GM18519 (cell line): ENCODE measurements around the gene NEURL1B.
"Not testable (repeated sequence)": the region's sequence is repeated elsewhere in the genome, so short reads cannot be mapped to it uniquely, and the experiment has no call there.

Source experiments
- ATAC-seq: cut with Tn5 transposase; IDR thresholded peaks from one replicate; pipeline ENCODE4 v1.9.1; 2021; ENCODE audit warnings: mild to moderate bottlenecking, moderate library complexity; ENCODE audit not compliant: unreplicated experiment, low FRiP score

The NEURL1B gene

GRCh38 chr5:172672681-172673080, 31.6 kb downstream of the NEURL1B start:
- no peak for ATAC-seq

GRCh38 chr5:172674155-172674554, 33.1 kb downstream of the NEURL1B start:
- ATAC-seq, result no peak

- no peak for ATAC-seq
Measured at GRCh38 chr5:172676914-172677475, 35.9 kb downstream of the NEURL1B start.

- not testable (repeated sequence) for ATAC-seq
Measured at GRCh38 chr5:172678362-172678874, 37.4 kb downstream of the NEURL1B start.

DNA sequence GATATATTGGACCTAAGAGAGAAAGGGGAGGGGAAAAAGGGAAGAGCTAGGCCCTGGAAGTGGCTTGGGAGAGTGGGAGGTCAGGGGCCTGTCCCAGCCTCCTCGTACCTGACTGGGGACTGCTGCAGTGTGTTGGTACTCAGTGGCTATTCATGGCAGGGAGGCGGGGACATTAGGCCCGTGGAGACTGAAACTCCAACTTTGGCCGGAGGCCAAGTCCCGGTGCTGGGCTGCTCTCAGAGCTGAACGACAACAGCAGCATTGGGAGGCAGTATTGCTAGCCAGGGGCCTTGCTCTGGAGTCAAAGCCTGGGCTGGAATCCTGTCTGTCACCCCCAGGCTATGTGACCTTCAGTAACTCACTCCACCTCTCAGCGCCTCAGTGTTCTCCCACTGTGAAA, 37.8 kb downstream of the NEURL1B start:
- no peak for ATAC-seq

DNA sequence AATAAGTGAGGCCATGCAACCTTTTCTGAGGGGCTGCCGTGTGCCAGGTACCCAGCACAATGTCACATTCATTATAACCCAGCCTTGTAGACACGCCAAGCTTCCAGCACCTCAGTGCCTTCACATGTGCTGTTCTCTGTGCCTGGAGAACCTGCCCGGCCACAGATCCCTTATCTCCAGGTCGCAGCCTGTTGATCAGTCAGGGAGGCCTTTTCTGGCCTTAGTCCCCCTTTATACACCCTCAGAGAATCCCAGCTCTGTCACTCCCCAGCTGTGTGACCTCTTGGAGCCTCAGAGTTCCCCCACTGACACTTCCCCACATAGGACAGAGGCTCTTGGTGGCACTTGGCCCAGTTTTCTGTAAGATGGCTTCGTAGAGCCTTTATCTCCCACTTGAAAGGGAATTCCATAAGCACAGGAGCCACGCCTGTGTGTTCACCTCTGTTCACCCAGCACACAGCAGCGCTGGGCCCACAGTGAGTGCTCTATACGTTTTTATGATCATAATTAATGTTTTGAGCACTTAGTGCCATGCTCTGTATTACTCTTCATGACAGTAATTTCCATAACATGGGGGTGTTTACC, 38.7 kb downstream of the NEURL1B start:
- no peak for ATAC-seq

DNA sequence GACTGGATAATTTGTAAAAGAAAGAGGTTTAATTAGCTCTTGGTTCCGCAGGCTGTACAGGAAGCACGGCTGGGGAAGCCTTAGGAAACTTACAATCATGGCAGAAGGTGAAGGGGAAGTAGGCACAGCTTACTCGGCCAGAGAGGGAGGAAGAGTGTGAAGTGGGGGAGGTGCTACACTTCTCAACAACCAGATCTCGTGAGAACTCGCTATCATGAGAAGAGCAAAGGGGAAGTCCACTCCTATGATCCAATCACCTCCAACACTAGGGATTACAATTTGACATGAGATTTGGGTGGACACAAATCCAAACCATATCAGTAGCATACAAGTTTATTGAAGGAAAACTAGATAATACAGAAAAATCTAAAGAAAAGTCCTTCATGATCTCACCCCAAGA, 39.9 kb downstream of the NEURL1B start:
- ATAC-seq, result no peak

DNA sequence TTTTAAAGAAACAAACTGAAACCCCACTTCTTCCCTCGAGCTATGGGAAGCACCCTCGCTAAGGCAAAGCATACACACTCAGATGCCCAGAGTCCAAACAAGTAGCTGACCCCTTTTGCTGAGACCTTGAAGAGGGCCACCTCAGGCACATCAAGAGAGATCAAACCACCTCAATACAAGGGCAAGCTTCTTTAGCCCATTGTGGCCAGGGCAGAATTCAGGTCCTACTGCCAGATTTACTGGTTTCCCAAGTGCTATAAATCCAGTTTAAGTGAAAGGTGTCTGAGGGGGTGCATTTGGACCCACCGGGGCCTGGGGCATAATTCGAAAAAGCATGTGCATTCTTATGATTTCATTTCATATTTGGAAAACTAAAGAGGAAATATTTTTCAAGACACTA, 40.4 kb downstream of the NEURL1B start:
- no peak for ATAC-seq

GRCh38 chr5:172683264-172683644, 42.2 kb downstream of the NEURL1B start:
- ATAC-seq, result no peak

DNA sequence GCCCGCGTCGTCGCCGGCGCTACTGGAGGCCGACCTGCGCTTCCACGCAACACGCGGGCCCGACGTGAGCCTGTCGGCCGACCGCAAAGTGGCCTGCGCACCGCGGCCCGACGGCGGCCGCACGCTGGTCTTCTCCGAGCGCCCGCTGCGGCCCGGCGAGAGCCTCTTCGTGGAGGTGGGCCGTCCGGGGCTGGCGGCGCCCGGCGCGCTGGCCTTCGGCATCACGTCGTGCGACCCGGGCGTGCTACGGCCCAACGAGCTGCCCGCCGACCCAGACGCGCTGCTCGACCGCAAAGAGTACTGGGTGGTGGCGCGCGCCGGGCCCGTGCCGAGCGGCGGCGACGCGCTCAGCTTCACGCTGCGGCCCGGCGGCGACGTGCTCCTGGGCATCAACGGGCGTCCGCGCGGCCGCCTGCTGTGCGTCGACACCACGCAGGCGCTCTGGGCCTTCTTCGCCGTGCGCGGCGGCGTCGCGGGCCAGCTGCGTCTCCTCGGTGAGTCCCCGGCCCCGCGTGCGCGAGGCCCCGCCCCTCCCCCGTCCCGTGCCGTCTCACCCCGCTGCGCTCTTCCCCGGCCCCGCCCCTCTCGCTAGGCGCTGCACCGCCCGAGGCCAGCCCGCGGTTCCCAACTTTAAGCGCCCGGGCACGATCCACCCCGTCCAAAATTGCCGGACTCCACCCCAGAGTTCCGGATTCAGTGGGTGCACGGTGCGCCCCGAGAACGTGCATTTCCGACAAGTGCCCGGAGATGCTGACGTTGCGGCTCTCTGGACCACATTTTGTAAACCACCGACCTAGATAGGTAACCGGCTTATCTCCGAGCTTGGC, 42.8 kb downstream of the NEURL1B start:
- no peak for ATAC-seq

DNA sequence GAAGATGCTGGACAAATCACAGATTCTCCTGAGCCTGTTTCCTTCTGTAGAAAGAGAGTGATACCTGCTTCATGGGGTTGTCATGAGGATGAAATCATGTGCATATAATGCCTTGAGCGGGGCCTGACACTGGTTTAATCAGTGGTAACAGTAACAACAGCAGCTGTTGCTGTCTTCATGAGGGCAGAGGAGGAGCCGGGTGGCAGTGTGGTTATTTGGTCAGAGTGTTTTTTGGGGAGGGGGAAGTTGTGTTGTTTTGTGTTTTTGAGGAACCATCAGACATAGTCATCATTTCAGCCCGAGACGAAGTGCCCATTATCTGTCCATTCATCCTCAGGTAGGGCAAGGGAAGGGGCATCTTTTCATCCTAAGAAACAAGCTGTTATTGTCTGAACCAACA, 44.0 kb downstream of the NEURL1B start:
- ATAC-seq, result no peak

DNA sequence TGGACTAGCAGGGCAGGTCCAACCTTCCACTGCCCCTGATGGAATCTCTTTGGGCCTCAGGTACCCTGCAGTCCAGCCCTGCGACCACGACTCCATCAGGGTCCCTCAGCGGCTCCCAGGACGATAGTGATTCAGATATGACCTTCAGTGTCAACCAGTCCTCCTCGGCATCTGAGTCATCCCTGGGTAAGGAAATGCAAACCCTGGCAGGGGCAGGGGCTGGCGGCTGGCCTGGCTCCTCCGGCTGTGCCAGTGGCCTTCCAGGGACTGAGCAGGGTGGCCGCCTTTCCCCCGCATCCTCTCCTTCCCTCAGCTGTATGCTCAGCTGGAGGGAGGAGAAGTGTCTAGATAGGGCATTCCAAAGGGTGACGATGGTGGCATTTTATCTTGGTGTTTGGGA, 45.0 kb downstream of the NEURL1B start:
- ATAC-seq, result no peak

DNA sequence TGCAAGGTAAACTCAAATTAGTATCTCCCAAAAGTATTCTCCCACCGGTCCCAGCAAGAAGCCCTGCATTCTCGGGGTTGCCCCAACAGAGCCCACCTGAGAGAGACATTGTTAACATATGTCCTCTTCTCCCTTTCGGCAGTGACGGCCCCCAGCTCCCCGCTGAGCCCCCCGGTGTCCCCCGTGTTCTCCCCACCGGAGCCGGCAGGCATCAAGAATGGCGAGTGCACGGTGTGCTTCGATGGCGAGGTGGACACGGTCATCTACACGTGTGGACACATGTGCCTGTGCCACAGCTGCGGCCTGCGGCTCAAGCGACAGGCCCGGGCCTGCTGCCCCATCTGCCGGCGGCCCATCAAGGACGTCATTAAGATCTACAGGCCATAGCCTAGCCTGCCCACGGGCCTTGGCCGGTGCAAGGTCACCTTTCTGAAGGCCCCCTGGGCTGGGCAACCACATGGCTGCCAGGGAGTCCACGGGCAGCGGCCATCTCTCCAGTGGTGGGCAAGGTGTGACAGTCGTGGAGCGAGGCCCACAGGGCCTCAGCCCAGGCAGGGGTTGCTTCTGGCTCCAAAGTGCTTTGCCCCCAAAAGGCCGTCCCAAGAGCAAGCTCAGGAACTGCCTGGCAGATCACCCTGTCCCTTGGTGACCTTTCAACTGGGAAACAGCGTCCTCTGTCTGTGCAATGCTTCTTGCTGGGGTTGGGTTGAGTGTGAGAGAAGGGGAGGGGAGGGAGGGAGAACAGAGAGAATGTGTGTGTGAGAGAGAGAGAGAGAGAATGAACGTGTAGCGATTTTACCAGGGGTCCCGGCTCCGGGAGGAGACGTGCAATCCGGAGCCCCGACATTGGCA, 45.7 kb downstream of the NEURL1B start:
- no peak for ATAC-seq

DNA sequence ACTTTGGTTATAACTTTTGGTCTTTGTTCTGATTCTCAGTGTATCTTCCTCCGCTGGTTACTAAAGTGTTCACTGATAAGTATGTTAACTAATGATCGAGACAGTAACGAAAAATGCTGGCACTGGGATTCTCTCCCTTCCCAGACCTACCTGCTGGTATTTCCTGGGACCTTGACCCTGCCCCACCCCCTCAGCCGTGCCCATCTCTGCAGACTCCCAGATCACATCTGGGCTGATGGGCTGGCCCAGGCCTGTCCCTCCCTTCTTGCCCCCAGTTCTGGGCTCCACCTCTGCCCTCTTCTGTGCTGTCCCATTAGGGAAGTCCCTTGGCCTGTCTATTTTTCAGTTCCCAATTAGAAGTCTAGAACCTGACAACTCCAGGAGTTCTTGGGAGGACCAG, 46.9 kb downstream of the NEURL1B start:
- ATAC-seq, result no peak

- no peak for ATAC-seq
Measured at GRCh38 chr5:172688349-172689217, 47.5 kb downstream of the NEURL1B start.

DNA sequence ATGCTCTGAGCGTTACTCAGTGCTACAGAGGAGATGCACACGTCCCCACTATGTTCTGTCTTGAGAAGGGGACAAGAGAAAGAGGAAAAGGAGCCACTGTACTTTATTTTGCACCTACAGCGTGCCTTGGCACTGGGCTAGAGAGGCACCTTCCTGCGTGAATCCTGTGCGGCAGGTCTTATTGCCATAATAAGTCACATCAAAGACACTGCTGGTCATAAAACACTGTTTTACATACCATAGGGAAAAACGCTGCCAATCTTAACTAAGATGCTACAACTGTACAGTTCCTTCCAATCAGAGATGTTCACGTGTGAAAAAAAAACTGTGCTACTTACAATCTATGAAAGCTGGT, 48.1 kb downstream of the NEURL1B start:
- no peak for ATAC-seq

- ATAC-seq, result no peak
Measured at GRCh38 chr5:172689801-172690200, 48.7 kb downstream of the NEURL1B start.

GRCh38 chr5:172690258-172691075, 49.4 kb downstream of the NEURL1B start:
- ATAC-seq, result no peak

DNA sequence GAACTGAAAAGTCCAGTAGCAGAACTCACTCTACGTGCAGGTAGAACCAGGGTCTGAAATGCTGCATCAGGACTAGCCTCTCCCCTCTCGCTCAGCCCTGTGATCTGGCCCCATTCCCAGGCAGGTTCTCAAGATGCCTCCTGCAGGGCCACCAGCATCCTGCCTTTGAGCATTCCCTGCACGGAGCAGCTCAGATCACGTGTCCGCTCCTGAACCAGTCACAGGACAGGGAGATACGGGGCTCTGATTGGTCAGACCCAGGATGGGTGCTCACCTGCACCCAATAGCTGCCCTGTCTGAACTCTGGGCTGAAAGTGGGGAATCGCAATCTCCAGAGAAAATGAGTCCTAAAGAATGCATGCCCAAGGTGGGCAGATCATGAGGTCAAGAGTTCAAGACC, 50.8 kb downstream of the NEURL1B start:
- no peak for ATAC-seq
